SK-N-SH (cell line): ENCODE results near the gene OR12D2. TPM values are rescaled to one million over a fixed set of nuclear protein-coding genes. Genes with fewer than 3 reads are reported as not detected.

Experiments used
- CTCF ChIA-PET: fragments of 300-600, 350-600 bp; formaldehyde crosslinking; extraction: SDS; loops from one replicate; lab custom pipeline; 2021; lab: Yijun Ruan, JAX
- POLR2A ChIA-PET: fragments of 350-600 bp; sonication (Branson Sonifier 250); formaldehyde crosslinking; extraction: SDS; loops from one replicate; lab custom pipeline; 2020; ENCODE audit warnings: antibody characterized with exemption, inconsistent platforms; lab: Yijun Ruan, JAX
- DNase-seq: peaks from one replicate; pipeline ENCODE4 v3.0.0; 2012
- H2AFZ ChIP-seq: fragments of 200-600 bp; sonication (generic); 2 replicates; pipeline ENCODE4 v1.8.1; 2016; ENCODE audit warnings: antibody characterized with exemption, mild to moderate bottlenecking, low read depth
- H3F3A ChIP-seq: fragments of 200-600 bp; sonication (generic); replicated peaks from 2 replicates; pipeline ENCODE3; 2016; ENCODE audit warnings: antibody characterized with exemption, mild to moderate bottlenecking; ENCODE audit not compliant: insufficient read depth
- H3K27ac ChIP-seq, 2 experiments: fragments of 200-500 bp in 1 of 2; fragments of 200-600 bp in 1 of 2; sonication (Bioruptor generic) in 1 of 2; sonication (generic), shearing (Covaris generic) in 1 of 2; 2 replicates each; pipeline versions ENCODE4 v1.5.1 to v1.6.1; 2014 to 2016; ENCODE audit warnings: low read depth in 2 of 2, inconsistent platforms in 1 of 2, low read length in 1 of 2, mild to moderate bottlenecking in 1 of 2, mixed read lengths in 1 of 2
- H3K27me3 ChIP-seq: fragments of 200-600 bp; sonication (generic), shearing (Covaris generic); 2 replicates; pipeline ENCODE4 v1.6.1; 2016; ENCODE audit warnings: mixed run types; ENCODE audit not compliant: insufficient read depth
- H3K36me3 ChIP-seq, 2 experiments: fragments of 200-500 bp in 1 of 2; fragments of 200-600 bp in 1 of 2; sonication (Bioruptor generic) in 1 of 2; sonication (generic) in 1 of 2; replicated peaks in 1 of 2; 2 replicates each; pipeline versions ENCODE3 to v1.5.1; 2014 to 2016; ENCODE audit warnings: low read length in 1 of 2, mild to moderate bottlenecking in 1 of 2; ENCODE audit not compliant: insufficient read depth in 2 of 2, control insufficient read depth in 1 of 2
- H3K4me1 ChIP-seq, 2 experiments: fragments of 200-500 bp in 1 of 2; fragments of 200-600 bp in 1 of 2; sonication (Bioruptor generic) in 1 of 2; sonication (generic), shearing (Covaris generic) in 1 of 2; 2 replicates each; pipeline versions ENCODE4 v1.5.1 to v1.6.1; 2014 to 2016; ENCODE audit warnings: low read depth in 1 of 2, low read length in 1 of 2, mixed run types in 1 of 2; ENCODE audit not compliant: insufficient read depth in 2 of 2, control insufficient read depth in 1 of 2
- H3K4me2 ChIP-seq: fragments of 200-600 bp; sonication (generic), shearing (Covaris generic); 2 replicates; pipeline ENCODE4 v1.6.1; 2017; ENCODE audit warnings: mixed run types
- H3K4me3 ChIP-seq, 2 experiments: fragments of 200-500 bp in 1 of 2; fragments of 200-600 bp in 1 of 2; sonication (Bioruptor generic) in 1 of 2; sonication (generic), shearing (Covaris generic) in 1 of 2; 2 replicates each; pipeline versions ENCODE4 v1.5.1 to v1.8.1; 2014 to 2016; ENCODE audit warnings: low read depth in 2 of 2, inconsistent platforms in 1 of 2, low read length in 1 of 2, mild to moderate bottlenecking in 1 of 2, mixed read lengths in 1 of 2, moderate library complexity in 1 of 2
- H3K79me2 ChIP-seq: fragments of 200-600 bp; sonication (generic); 2 replicates; pipeline ENCODE4 v1.8.1; 2017; ENCODE audit warnings: mild to moderate bottlenecking; ENCODE audit not compliant: insufficient read depth
- H3K9ac ChIP-seq: fragments of 200-600 bp; sonication (generic); 2 replicates; pipeline ENCODE4 v1.6.1; 2017; ENCODE audit warnings: mixed run types
- H3K9me2 ChIP-seq: fragments of 200-600 bp; sonication (generic); 2 replicates; pipeline ENCODE4 v1.6.1; 2017; ENCODE audit warnings: mixed run types
- H3K9me3 ChIP-seq: fragments of 200-600 bp; sonication (generic); 2 replicates; pipeline ENCODE4 v1.6.1; 2017; ENCODE audit warnings: mixed run types, mild to moderate bottlenecking, moderate library complexity
- H4K20me1 ChIP-seq: fragments of 200-600 bp; sonication (generic); 2 replicates; pipeline ENCODE4 v1.6.1; 2017; ENCODE audit warnings: mild to moderate bottlenecking, mixed run types; ENCODE audit not compliant: insufficient read depth
- EZH2phosphoT487 ChIP-seq: fragments of 200-600 bp; sonication (generic); IDR thresholded peaks from 2 replicates; pipeline ENCODE4 v1.6.1; 2017; ENCODE audit warnings: low read depth, mixed run types, mild to moderate bottlenecking, antibody characterized with exemption, moderate library complexity, borderline replicate concordance
- JUND ChIP-seq: IDR thresholded peaks from 2 replicates; pipeline ENCODE4 v1.4.0; 2012
- MEF2A ChIP-seq: IDR thresholded peaks from 2 replicates; pipeline ENCODE4 v1.4.0; 2012; ENCODE audit warnings: low read depth, borderline replicate concordance
- NFIC ChIP-seq: IDR thresholded peaks from 2 replicates; pipeline ENCODE4 v1.4.0; 2012; ENCODE audit warnings: borderline replicate concordance
- NRF1 ChIP-seq: IDR thresholded peaks from 2 replicates; pipeline ENCODE4 v1.6.1; 2012; ENCODE audit warnings: low read depth, mild to moderate bottlenecking, low read length
- POLR2AphosphoS5 ChIP-seq: IDR thresholded peaks from 2 replicates; pipeline ENCODE4 v1.6.1; 2012; ENCODE audit warnings: low read depth, low read length
- RAD21 ChIP-seq: IDR thresholded peaks from 2 replicates; pipeline ENCODE4 v1.6.1; 2012; ENCODE audit warnings: mild to moderate bottlenecking, low read length
- RCOR1 ChIP-seq: fragments of 150-350 bp; IDR thresholded peaks from 2 replicates; pipeline ENCODE4 v1.6.1; 2017; ENCODE audit warnings: antibody characterized with exemption, low read length
- RXRA ChIP-seq: IDR thresholded peaks from 2 replicates; pipeline ENCODE4 v1.4.0; 2012; ENCODE audit warnings: low read depth, mild to moderate bottlenecking, borderline replicate concordance
- SIN3A ChIP-seq: IDR thresholded peaks from 2 replicates; pipeline ENCODE4 v1.6.1; 2012; ENCODE audit warnings: low read depth, mild to moderate bottlenecking, low read length, moderate library complexity, borderline replicate concordance
- TAF1 ChIP-seq: IDR thresholded peaks from 2 replicates; pipeline ENCODE4 v1.6.1; 2012; ENCODE audit warnings: low read depth, mild to moderate bottlenecking, low read length, moderate library complexity, borderline replicate concordance
- TEAD4 ChIP-seq: IDR thresholded peaks from 2 replicates; pipeline ENCODE4 v1.4.0; 2012; ENCODE audit warnings: mild to moderate bottlenecking, borderline replicate concordance; ENCODE audit not compliant: insufficient read depth
- WGBS: methylation state at CpG from one replicate; pipeline ENCODE4 v1.1.6; 2017; ENCODE audit warnings: low lambda C conversion rate; 5-methylcytosine and 5-hydroxymethylcytosine counted together
- polyA plus RNA-seq, 3 experiments: library from polyadenylated mRNA; depleted of rRNA; stranded (reverse); fragments of >200 nt; gene quantifications; 2 replicates each; pipeline ENCODE4 v1.2.3, GENCODE V29; 2012
- TF ChIP-seq, protein P1 (sequence below): fragments of 150-350 bp; IDR thresholded peaks from 2 replicates; pipeline ENCODE4 v1.6.1; 2016; ENCODE audit warnings: mild to moderate bottlenecking, low read depth, low read length

OR12D2 gene
- polyA plus RNA-seq, 1 of the 3 experiments (the other 2 are of a cell fraction) = not detected

- Histone ChIP-seq H3K4me2 (no peak overlapping the region), H4K20me1 (no peaks in the 10 kb centered on the region), H3K9me3 (no peaks in the 10 kb centered on the region), H3K79me2 (no peaks in the 10 kb centered on the region), H2AFZ (no peak overlapping the region), H3K36me3 (no peaks in the 10 kb centered on the region), H3F3A (no peaks in the 10 kb centered on the region), H3K9ac (no peak overlapping the region), H3K27ac (no peak overlapping the region), H3K27me3 (peaks cover 6% of the 10 kb centered on the region), H3K4me1 (no peaks in the 10 kb centered on the region), H3K9me2 (no peaks in the 10 kb centered on the region), H3K4me3 (no peak overlapping the region)
- CTCF ChIA-PET = no interaction called here
- POLR2A ChIA-PET = no interaction called here
- TF ChIP-seq SIN3A (no peak), TAF1 (no peak), POLR2AphosphoS5 (no peak), EZH2phosphoT487 (no peak)
- 3% methylated on average over 3 of the region's 3 CpGs for WGBS
- DNase-seq = no peak
Measured at GRCh38 chr6:29419516-29419915, 24.1 kb downstream of the OR12D2 start.

GRCh38 chr6:29424168-29424567 is 28.7 kb downstream of the OR12D2 start:
- Histone ChIP-seq H2AFZ (no peak overlapping the region), H3K4me2 (no peak overlapping the region), H3K4me3 (no peak overlapping the region), H3K9me2 (no peaks in the 10 kb centered on the region), H3K27me3 (peaks cover 28% of the 10 kb centered on the region), H3K9ac (no peak overlapping the region)
- 7% methylated on average over 2 of the region's 2 CpGs for WGBS
- DNase-seq = no peak
- TF ChIP-seq MEF2A (no peak), RAD21 (no peak)
- TF ChIP-seq, all 33 proteins: peak for 0
- H3K27ac ChIP-seq = no peak overlapping the region
- no peaks in the 10 kb centered on the region for H3K79me2 ChIP-seq
- no peaks in the 10 kb centered on the region for H3K4me1 ChIP-seq
- ChIA-PET CTCF (no interaction called here), POLR2A (no interaction called here)
- H4K20me1 ChIP-seq = no peaks in the 10 kb centered on the region
- H3K9me3 ChIP-seq = no peaks in the 10 kb centered on the region
- H3F3A ChIP-seq = no peaks in the 10 kb centered on the region
- H3K36me3 ChIP-seq = no peaks in the 10 kb centered on the region

- ChIA-PET CTCF (no interaction called here), POLR2A (no interaction called here)
- no peak overlapping the region for H2AFZ ChIP-seq
- H3F3A ChIP-seq = no peaks in the 10 kb centered on the region
- no peak for DNase-seq
- no peaks in the 10 kb centered on the region for H4K20me1 ChIP-seq
- no peaks in the 10 kb centered on the region for H3K79me2 ChIP-seq
- 0% methylated on average over 2 of the region's 2 CpGs for WGBS
- H3K4me2 ChIP-seq = no peak overlapping the region
- H3K27me3 ChIP-seq = peaks cover 28% of the 10 kb centered on the region
- no peaks in the 10 kb centered on the region for H3K9me2 ChIP-seq
- no peak overlapping the region for H3K4me3 ChIP-seq
- H3K9ac ChIP-seq = no peak overlapping the region
- TF ChIP-seq RCOR1 (no peak), JUND (no peak), MEF2A (no peak), RXRA (no peak), TEAD4 (no peak), NRF1 (no peak), NFIC (no peak)
- TF ChIP-seq, protein P1, sequence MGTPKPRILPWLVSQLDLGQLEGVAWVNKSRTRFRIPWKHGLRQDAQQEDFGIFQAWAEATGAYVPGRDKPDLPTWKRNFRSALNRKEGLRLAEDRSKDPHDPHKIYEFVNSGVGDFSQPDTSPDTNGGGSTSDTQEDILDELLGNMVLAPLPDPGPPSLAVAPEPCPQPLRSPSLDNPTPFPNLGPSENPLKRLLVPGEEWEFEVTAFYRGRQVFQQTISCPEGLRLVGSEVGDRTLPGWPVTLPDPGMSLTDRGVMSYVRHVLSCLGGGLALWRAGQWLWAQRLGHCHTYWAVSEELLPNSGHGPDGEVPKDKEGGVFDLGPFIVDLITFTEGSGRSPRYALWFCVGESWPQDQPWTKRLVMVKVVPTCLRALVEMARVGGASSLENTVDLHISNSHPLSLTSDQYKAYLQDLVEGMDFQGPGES = no peak
- H3K4me1 ChIP-seq = no peaks in the 10 kb centered on the region
- H3K9me3 ChIP-seq = no peaks in the 10 kb centered on the region
- H3K36me3 ChIP-seq = no peaks in the 10 kb centered on the region
- H3K27ac ChIP-seq = no peak overlapping the region
Measured at GRCh38 chr6:29424575-29424974, 29.1 kb downstream of the OR12D2 start.
